HG02981 (cell line): ENCODE data around the gene BRF1.
"Not testable (repeated sequence)": the region's sequence is repeated elsewhere in the genome, so short reads cannot be mapped to it uniquely, and the experiment has no call there.

Experiments used
- ATAC-seq: cut with Tn5 transposase; IDR thresholded peaks from one replicate; pipeline ENCODE4 v1.9.1; 2021; ENCODE audit warnings: mild to moderate bottlenecking, moderate library complexity; ENCODE audit not compliant: unreplicated experiment

The BRF1 gene

DNA sequence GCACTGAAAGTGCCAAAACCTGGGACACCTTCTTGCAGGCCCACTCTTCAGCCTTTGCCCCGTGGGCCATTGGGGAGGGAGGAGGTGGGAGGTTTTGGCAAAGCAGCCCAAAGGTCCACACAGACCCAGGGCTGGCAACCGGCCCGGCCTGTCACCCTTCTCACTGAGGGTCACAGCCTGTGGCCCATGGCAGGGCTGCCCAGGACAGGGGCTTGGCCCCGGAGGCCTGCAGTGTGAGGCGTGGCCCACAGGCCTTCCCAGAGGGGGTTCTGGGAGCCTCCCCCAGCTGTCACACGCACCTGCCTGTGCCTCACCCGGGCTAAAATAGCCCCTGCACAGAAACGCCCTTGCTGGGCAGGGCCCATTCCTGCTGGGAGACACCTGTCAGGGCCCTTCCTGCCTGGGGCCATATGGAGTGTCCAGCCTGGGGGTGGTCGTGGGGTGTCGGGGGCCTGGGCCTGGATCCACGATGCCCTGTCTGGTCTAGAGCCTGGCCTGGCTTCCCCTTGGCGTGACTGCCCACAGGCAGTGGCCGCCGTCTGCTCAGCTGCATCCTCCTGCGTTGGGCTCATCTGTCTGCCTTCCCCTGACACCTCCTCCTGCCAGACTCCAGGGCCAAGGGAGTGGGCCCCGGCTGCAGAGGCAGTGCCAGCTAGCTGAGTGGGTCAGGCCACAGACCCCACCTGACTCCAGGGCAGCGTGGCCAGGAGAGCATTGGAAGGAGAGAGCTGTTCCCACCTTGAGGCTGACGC, 33.0 kb upstream of the BRF1 start:
- ATAC-seq, result no peak

DNA sequence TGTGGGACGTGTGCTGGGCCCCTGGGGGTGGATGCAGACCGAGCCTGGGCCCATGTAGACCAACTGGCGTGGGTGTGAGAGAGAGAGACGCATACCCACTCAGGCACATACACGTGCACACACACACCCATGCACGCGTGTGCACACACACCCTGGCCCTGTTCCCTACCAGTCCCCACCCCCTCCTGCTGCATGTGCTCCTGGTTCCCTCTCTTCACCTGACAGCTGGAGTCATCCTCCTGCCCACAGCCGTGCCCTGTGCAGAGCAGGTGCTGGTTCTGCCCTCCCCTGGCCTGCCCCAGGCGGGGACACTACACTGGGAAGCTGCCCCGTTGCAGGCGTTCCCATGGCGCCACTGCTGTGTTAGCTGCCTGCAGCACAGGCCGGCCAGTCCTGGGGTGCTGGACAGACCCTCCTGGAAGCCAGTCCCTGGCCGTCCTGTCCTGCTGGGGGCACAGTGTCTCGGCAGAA, 32.3 kb upstream of the BRF1 start:
- ATAC-seq, result no peak

DNA sequence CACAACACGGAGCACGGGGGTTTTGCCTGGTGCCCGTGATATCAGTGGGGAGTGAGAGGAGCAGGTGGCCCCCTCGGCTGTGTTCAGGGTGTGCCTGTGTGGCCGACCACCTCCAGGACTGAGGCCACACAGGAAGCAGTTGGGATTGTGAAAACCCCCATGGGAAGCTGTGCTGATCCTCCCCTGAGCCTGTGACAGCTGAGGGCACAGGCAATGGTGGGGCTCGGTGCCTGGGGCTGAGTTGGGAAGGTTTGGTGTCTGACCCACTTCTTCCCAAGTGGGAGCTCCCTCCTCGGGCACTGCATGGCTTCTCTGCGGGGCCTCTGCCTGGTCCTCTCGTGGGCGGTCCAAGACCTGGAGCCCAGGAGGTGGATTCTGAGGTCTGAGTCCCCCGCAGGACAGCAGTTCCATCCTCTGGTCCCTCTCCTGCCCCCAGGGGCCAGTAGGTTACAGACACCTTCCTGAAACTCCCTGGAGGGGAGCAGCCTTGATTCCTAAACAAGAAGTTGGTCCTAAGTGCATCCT, 31.6 kb upstream of the BRF1 start:
- no peak for ATAC-seq

DNA sequence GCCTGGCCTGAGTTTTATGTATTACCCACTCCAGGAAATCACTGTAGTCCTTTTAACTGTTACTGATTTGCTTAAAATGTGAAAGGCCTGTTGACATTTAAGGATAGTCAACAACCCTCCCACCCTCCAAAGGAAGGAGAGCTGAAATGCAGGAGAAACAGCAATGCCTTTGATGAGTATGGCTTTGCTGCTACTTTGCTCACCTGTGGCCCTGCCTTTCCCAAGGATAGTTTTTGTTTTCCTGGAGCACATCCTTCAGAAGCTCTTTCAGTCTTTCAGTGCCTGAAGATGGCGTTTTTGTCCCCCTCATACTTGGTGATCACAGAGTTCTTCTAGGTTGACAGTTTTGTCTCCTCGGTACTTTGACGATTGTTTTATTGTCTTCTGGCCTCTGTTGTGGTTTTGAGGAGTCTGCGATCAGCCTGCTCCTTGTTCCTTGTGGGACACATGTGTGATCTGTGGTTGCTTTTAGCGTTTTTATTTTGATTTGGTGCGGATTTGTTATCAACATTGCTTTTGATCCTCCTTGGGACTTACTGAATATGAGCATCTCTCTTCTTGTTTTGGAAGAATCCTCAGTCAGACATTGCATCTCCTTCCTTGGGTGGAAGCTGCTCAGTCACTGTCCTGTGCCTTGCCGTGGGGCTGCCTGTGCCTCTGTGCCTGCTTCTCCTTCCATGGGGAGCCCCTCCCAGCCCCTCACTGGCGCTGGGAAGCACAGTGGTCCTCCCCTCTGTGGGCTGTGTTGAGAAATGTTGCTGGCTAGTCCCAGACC, 31.0 kb upstream of the BRF1 start:
- no peak for ATAC-seq

DNA sequence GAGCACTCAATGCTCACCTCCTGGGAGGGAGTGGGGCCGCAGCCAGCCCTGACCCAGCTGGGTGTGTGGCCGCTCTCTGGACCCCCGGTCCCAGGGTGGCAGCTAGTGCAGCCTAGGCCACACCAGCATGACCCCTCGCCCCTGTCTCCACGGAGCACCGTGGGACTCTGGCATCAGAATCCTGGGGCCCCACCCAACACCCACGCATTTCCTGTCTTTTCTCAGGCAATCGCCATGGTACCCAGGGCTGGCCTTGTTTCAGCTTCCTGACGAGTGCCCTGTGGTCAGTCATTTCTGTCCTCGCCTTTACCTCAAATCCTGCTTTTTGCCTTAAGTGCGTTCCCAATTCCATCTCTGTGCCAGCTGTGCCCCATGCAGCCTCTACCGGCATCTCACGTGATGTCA, 29.7 kb upstream of the BRF1 start:
- ATAC-seq, result no peak

- ATAC-seq, result no peak
Observed at GRCh38 chr14:105329411-105330150, 28.8 kb upstream of the BRF1 start.

- ATAC-seq, result no peak
Observed at GRCh38 chr14:105328678-105329390, 28.0 kb upstream of the BRF1 start.

GRCh38 chr14:105328070-105328677, 27.4 kb upstream of the BRF1 start:
- ATAC-seq, result no peak

DNA sequence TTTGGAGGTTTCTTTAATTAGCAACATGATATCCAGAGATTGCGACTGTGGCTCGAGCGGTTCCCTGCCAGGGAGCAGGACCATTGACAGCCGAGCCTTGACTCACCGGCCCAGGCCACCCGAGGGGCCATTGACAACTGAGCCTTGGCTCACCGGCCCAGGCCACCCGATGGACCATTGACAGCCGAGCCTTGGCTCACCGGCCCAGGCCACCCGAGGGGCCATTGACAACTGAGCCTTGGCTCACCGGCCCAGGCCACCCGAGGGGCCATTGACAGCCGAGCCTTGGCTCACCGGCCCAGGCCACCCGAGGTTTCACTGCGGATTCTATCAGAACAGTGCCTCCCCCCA, 26.9 kb upstream of the BRF1 start:
- ATAC-seq, result not testable (repeated sequence)

GRCh38 chr14:105326891-105327694, 26.3 kb upstream of the BRF1 start:
- ATAC-seq, result no peak

DNA sequence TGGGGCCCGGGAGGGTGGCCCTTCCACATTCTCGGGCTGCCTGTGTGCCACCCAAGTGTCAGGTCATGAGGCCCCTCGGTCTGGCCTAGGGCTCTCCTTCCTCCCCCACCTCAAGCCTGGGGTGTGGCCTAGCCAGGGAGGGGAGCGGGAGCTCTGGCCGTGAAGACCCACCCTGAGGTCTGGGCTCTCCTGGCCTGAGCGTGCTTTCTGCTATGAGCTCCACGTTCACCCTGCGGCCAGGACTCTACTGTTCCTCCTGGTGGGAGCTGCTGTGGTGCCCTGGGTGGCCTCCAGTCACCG, 25.7 kb upstream of the BRF1 start:
- no peak for ATAC-seq

GRCh38 chr14:105325716-105326567, 25.1 kb upstream of the BRF1 start:
- no peak for ATAC-seq

GRCh38 chr14:105325303-105325702, 24.5 kb upstream of the BRF1 start:
- no peak for ATAC-seq

DNA sequence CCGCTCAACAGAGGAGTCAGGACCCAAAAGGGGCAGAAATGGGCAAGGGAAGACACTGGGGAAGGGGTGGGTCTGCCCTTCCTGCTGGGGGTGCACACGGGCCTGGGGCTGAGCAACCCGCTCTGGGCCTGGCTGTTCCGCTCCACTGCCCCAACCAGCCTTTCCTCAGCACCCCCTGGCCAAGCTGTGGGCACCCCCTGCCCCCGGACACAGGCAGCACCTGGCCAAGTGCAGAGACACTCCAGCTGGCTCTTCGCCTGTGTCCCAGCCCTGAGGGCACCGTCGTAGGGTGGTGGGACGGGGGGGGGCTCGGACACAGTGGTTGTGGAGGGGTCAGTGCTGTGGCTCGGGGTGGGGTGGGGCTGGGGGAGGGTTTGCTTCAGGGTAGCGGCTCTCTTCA, 24.1 kb upstream of the BRF1 start:
- ATAC-seq, result no peak

GRCh38 chr14:105324080-105324778, 23.4 kb upstream of the BRF1 start:
- no peak for ATAC-seq

DNA sequence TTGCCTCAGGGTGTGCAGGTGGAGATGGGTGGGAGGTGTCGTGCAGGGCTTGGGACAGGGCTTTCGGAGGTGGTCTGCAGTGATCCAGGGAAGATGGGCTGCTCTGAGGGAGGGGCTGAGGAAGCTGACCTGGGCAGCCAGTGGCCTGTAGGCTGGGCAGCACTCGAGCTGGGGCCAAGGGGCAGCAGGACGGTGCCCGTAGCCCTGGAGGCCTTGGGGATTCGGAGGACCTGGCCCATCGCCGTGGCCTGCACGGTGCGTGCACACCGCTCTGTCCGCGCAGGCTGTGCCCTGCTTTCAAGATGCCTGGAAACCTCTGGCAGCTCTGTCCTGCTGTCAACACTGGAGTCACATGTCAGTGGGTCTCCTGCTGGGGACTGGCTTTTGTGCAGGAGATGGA, 22.9 kb upstream of the BRF1 start:
- no peak for ATAC-seq

GRCh38 chr14:105322791-105323556, 22.2 kb upstream of the BRF1 start:
- no peak for ATAC-seq

DNA sequence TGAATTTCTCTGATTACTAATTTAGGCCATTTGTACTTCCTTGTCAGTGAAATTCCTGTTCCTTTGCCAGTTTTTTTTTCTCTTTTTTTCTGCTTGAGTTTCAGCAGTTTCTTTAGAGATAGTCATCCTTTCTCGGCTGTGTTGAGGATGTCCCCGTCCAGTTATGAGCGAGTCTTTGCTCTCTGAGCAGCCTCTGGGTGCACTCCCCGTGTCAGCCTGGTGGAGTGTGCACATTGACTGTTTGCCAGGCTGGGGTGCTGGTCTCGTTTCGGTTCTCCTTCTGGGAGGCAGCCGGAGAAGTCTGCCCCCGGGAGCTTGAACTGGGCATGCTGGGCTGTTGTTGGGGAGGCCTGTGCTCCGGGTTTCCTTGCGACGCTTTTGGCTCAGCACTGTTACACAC, 16.7 kb upstream of the BRF1 start:
- no peak for ATAC-seq
